ENCODE results near the gene CHKA. TPM values are rescaled to one million over a fixed set of nuclear protein-coding genes. Genes with fewer than 3 reads are reported as not detected.
A peak's percentile ranks its signal among the peaks of the same experiment; 100 is the strongest.

CHKA gene
- total RNA-seq, 2 experiments from 2014 or later: 15.8 to 16.7 TPM

- CTCF ChIA-PET: interaction anchor here (0.9 kb wide), 1 partner anchor 241 kb away, joined by 3 read pairs; the partner anchor contains the start of gene C11orf24
- ATAC-seq: peak; percentile 96
- no peaks in the 10 kb centered on the region for H3K27me3 Mint-ChIP-seq
These were observed 90.7 kb downstream of the CHKA start, which contains the start of gene NDUFS8 for GRCh38 chr11:68030318-68031143. NDUFS8 (plus strand) TSS chr11:68030681; CDS start chr11:68032152, 1,471 bp downstream.

GRCh38 chr11:68028802-68029545 is 92.2 kb downstream of the CHKA start:
- no peak overlapping the region for H3K27ac Mint-ChIP-seq
- peak overlapping the region; percentile 90 for H3K4me3 Mint-ChIP-seq
- POLR2A ChIA-PET: interaction anchor here (0.9 to 1.2 kb wide), 3 partner anchors 8 to 18 kb away, joined by 3 to 4 read pairs (median 3); no protein-coding TSS in a partner anchor
- intact Hi-C loops (cut with micrococcal nuclease): no loop called here
- TF ChIP-seq CTCF (IDR thresholded peaks at IDR 0.05): no peak
- H3K9me3 Mint-ChIP-seq: peaks cover 1% of the 10 kb centered on the region
- CTCF ChIA-PET: no interaction called here
- no peak for DNase-seq
- peaks cover 8% of the 10 kb centered on the region for H3K36me3 Mint-ChIP-seq (ENCODE audit: low read depth)
- peaks cover 16% of the 10 kb centered on the region for H3K4me1 Mint-ChIP-seq (ENCODE audit: low read depth)
- ATAC-seq: no peak
- H3K27me3 Mint-ChIP-seq: no peaks in the 10 kb centered on the region

More at GRCh38 chr11:68030318-68031143, 90.7 kb downstream of the CHKA start, which contains the start of gene NDUFS8:
- DNase-seq: peak; percentile 99
- H3K9me3 Mint-ChIP-seq: no peaks in the 10 kb centered on the region
- POLR2A ChIA-PET: interaction anchor here (0.7 to 2.6 kb wide), 6 partner anchors 10 to 28 kb away, joined by 3 to 21 read pairs (median 3); partner anchors contain the start of gene TCIRG1
- H3K4me3 Mint-ChIP-seq: peak within 1 kb of the TSS; percentile 90
- peak within 1 kb of the TSS; percentile 95 for H3K27ac Mint-ChIP-seq
- intact Hi-C loops (cut with micrococcal nuclease): no loop called here
- peaks cover 16% of the 10 kb centered on the region for H3K4me1 Mint-ChIP-seq (ENCODE audit: low read depth)
- no peak for TF ChIP-seq CTCF (IDR thresholded peaks at IDR 0.05)
- H3K36me3 Mint-ChIP-seq (ENCODE audit: low read depth): peaks cover 4% of the 10 kb centered on the region

- ATAC-seq: no peak
- CTCF ChIA-PET: no interaction called here
These were observed 93.5 kb downstream of the CHKA start for GRCh38 chr11:68027667-68028066.

GRCh38 chr11:68026391-68027105 is 94.6 kb downstream of the CHKA start:
- TF ChIP-seq CTCF (IDR thresholded peaks at IDR 0.05): no peak
- peaks cover 6% of the 10 kb centered on the region for H3K36me3 Mint-ChIP-seq (ENCODE audit: low read depth)
- peaks cover 2% of the 10 kb centered on the region for H3K9me3 Mint-ChIP-seq
- H3K4me3 Mint-ChIP-seq: no peak overlapping the region
- no peak overlapping the region for H3K27ac Mint-ChIP-seq
- no peaks in the 10 kb centered on the region for H3K27me3 Mint-ChIP-seq
- ChIA-PET POLR2A (interaction anchor here (1.9 kb wide), 1 partner anchor 11 kb away, joined by 6 read pairs; no protein-coding TSS in a partner anchor), CTCF (interaction anchor here (1.1 kb wide), 1 partner anchor 32 kb away, joined by 3 read pairs; no protein-coding TSS in a partner anchor)
- ATAC-seq: no peak
- peaks cover 13% of the 10 kb centered on the region for H3K4me1 Mint-ChIP-seq (ENCODE audit: low read depth)
- intact Hi-C loops (cut with micrococcal nuclease): no loop called here
- no peak for DNase-seq

More at GRCh38 chr11:68027667-68028066, 93.5 kb downstream of the CHKA start:
- H3K4me1 Mint-ChIP-seq (ENCODE audit: low read depth): peaks cover 16% of the 10 kb centered on the region
- peaks cover 2% of the 10 kb centered on the region for H3K9me3 Mint-ChIP-seq
- peaks cover 6% of the 10 kb centered on the region for H3K36me3 Mint-ChIP-seq (ENCODE audit: low read depth)
- no peak for DNase-seq
- POLR2A ChIA-PET: interaction anchor here (1.1 to 1.9 kb wide), 3 partner anchors 10 to 19 kb away, joined by 3 to 6 read pairs (median 3); no protein-coding TSS in a partner anchor
- H3K4me3 Mint-ChIP-seq: no peak overlapping the region
- no peaks in the 10 kb centered on the region for H3K27me3 Mint-ChIP-seq
- H3K27ac Mint-ChIP-seq: no peak overlapping the region
- TF ChIP-seq CTCF (IDR thresholded peaks at IDR 0.05): no peak
- intact Hi-C loops (cut with micrococcal nuclease): no loop called here
